GM12873 (cell line): ENCODE results near the gene IL27RA.

Source experiments
- TF ChIP-seq, protein P1 (sequence below): IDR thresholded peaks from 2 replicates; pipeline ENCODE4 v1.5.1; 2012; ENCODE audit warnings: low read depth, mild to moderate bottlenecking, moderate library complexity, low read length, control low read depth; ENCODE audit not compliant: insufficient read depth; ENCODE audit errors: missing control alignments

Gene IL27RA

DNA sequence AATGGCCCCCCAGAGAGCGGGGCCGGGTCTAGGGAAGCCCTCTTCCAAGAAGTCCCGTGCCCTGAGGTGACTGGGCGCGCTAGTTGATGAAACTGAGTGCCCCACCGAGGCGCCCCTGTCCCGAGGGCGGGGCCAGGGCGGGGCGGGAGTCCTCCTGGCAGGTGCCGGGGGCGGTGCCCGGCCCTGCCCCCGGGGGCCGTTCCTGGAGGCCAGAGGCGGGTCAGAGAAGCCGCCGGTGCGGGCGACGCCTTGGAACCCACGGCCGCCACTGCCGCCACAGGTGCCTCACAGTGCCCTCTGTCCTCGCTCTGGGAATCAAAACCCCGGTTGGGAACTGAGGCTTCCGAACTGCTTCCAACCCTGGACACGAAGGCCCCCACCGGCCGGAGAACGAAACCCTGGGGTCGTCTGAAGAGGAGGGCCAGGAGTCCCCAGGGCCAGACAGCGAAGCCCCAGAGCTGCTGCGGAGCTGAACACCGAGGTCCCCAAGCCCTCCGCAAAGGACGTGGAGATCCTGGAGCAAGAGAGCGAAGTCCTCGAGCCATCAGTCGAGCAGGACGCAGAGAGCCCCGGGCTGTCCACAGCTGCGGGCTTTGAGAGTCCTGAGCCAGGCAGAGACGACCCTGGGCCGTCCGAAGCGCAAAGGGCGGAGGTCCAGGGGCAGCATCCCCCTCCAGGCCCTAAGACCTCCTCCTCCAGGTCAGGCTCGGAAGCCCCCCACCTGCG lies 41.1 kb downstream of the IL27RA start, which contains the start of gene MISP3:
Gene MISP3, plus strand, starts transcription at position 252 of the 726 bp plus-strand sequence. CDS start 524 bp downstream, outside the sequence.
- TF ChIP-seq, protein P1, sequence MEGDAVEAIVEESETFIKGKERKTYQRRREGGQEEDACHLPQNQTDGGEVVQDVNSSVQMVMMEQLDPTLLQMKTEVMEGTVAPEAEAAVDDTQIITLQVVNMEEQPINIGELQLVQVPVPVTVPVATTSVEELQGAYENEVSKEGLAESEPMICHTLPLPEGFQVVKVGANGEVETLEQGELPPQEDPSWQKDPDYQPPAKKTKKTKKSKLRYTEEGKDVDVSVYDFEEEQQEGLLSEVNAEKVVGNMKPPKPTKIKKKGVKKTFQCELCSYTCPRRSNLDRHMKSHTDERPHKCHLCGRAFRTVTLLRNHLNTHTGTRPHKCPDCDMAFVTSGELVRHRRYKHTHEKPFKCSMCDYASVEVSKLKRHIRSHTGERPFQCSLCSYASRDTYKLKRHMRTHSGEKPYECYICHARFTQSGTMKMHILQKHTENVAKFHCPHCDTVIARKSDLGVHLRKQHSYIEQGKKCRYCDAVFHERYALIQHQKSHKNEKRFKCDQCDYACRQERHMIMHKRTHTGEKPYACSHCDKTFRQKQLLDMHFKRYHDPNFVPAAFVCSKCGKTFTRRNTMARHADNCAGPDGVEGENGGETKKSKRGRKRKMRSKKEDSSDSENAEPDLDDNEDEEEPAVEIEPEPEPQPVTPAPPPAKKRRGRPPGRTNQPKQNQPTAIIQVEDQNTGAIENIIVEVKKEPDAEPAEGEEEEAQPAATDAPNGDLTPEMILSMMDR, result no peak

DNA sequence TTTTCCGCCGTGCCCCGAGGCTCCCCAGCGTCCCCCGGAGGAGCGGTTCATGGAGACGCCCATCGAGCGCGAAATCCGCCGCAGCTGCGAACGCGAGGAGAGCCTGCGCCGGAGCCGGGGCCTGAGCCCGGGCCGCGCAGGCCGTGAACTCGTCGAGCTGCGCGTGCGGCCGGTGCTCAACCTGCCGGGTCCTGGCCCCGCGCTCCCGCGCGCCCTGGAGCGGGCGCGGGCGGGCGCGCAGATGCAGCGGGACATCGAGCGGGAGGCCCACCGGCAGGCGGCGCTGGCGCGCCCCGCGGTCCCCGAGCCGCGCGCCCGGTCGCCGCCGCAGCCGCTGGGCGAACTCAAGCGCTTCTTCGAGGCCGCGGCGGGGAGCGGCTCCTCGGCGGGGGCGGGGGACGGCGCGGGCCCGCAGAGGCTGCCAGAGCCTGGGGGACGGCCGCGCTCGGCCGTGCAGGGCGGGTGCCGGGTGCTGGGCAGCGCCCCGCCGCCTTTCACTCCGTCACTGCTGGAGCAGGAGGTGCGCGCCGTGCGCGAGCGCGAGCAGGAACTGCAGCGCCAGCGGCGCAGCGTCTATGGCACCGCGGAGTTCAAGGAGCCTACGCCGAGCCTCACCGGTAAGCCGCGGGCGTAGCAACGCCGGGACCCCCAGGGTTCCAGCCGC lies 41.8 kb downstream of the IL27RA start:
- TF ChIP-seq, protein P1, result peak; percentile 62

DNA sequence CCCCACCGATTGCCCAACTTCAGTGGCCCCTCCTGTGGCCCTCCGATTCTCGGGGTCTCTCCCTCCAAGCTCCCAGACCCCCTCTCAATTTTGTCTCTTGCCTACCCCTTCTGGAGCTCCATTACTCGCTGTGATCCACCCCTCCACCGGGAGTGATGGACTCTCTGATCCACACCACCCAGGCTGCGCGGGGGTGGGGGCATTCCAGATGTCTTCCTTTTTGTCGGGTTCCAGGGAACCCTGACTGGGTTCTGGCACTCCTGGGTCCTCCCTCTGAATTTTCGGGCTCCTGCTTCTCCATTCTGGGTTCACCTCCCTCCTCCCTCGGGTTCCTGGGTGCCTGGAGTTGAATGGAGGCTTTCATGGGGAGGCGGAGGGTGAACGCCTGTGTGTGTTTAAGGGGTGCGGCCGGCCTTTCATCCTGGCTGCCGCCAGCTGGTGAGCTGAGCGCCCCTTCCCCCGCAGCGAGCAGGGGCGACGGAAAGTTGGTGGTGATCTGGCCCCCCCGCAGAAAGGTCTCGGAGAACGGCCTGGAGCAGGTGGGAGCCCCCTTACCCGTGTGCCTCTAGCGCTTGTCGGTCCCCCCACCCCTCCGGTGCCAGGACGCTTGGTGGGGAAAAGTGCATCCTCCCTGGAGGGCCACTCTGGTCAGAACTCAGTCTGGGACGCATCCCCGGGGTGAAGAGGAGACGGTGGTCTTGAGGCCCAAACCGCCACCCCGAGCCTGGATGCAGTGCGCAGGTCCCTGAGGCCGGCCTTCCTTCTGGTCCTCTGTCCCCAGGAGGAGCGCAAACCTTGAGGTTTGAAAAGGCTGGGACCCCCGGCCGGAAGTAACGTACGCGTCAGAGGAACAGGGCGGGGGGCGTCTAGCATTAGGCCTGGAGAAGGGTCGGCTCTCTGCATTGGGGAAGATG lies 42.6 kb downstream of the IL27RA start:
- TF ChIP-seq, protein P1, result peak; percentile 8

DNA sequence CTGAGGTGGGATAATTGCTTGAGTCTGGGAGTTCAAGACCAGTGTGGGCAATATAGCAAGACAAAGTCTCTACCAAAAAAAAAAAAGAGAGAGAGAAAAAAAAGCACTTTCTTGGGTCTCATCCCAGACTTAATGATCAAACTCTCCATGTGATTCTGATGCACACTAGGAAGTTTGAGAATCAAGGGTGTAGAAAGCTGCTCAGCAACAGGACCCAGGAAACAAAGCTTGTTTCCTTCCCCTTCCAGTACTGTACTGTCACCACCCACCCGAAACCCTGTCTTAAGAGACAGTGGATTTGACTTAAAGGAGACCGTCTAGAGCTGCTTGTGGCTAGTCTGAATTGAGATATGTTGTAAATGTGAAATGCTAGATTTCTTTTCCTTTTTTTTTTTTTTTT lies 46.8 kb downstream of the IL27RA start:
- TF ChIP-seq, protein P1, result no peak

DNA sequence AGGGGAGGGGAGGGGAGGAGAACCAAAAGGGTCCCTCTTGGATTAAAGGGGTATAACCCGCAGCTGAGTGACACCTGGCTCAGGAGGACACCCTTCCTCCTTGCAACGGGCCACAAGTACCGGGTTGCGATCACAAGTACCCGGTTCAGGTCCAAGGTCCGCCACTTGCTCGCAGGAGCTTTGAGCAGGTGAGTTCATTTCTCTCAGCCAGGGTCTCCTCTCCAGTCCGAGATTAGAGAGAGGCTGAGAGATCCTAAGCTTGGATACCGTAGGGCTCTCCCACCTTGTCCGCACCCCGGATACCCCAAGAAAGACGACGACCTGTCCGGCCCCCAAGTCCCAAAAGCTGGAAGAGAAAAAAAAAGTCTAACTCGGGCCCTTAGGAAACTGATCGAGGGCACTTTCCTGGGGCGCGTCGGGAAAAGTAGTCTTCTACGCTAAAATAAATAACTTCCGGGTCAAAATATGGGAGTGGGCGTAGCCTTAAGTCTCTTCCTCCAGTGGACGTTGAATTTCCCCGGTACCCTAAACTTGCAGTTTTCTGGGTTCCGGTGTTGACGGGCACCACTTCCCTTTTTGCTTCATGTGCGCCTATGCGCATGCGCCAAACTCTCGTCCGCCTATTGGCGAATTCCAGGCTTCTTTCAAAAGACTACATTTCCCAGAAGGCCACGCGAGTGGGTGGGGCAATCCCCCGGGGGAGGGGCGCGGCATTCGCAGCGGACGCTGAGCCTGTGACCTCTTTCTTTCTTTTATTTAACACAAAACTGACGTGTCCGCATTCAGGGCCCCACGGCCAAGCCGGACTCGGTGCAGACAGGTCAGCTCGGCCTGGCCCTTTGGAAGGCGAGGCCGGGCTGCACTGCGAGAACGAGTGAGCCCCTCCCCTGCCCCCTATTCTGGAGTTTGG lies 49.6 kb downstream of the IL27RA start:
- TF ChIP-seq, protein P1, result no peak

DNA sequence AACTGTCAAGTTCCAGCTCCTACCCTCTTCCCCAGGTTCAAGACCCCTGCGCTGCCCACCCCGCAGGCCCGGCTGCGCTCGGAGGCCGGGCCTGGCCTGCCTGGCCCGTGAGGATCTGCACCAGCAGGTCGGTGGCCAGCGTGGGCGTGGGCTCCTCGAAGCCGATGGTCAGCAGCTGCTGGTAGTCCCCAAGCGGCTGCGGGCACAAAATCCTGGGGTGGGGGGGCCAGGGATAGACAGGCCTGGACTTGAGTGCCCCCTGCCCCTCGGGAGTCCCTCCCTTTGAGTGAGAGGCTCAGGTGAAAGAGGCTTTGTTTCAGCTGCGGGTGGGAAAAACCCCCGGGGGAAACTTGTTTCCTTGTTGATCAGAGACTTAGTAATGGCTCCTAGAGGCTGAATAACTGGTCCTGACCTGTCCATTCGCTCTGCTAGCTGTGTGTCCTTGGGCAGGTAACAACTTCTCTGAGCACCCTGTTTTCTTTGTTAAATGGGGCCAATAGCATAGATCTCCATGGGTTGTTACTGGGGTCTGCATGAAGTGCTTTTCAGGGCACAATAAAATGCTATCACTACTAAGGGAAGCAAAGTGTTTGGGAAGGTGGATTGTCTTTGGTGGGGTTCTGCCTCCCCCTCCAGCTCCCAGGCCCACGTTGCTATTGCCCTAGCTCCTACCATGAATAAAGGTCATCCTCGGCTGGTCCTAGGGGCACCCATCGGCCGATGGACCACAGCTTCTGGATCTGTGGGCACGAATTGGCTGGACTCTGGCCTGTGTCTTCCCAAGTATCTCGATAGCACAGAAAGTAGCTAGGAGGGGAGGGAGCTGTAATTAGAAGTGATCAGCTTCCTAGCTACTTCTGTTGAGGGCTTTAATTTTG lies 50.5 kb downstream of the IL27RA start:
- TF ChIP-seq, protein P1, result no peak
